Measurements from ENCODE around the gene MTMR11. TPM values are rescaled to one million over a fixed set of nuclear protein-coding genes. Genes with fewer than 3 reads are reported as not detected.

Gene MTMR11
- total and polyA plus RNA-seq, 2 donors (not counting 1 experiment from before 2014, with no cell fraction given) = 0.91 TPM; not detected in 1

DNA sequence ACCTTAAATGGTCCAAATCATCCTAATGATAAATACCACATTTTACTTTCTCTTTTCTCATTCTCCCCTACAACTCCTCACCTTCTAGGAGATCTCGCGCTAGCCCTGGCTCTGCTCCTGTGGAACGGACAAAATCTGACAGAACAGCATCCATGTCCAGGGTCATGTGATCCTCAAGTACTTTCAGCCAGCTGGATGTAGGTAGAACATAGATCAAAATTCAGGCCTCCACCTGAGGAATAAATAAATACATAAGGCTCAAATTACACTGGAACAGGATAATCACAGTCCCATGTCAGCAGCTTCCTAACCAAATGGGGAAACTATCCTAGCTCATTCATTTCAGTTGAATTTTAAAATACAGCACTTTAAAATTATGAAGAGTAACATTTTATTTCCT lies 40.7 kb upstream of the MTMR11 start:
- no peak for ATAC-seq (ENCODE audit: low read depth)
- WGBS (ENCODE audit: insufficient coverage) = 93% methylated on average over 3 of the region's 3 CpGs
- Histone ChIP-seq H4K20me1 (ENCODE audit: control insufficient read depth, insufficient read depth, low read length, poor library complexity, severe bottlenecking) (no peaks in the 10 kb centered on the region), H3K27ac (ENCODE audit: low read length in 2 of 2) (no peak overlapping the region), H3K9me3 (ENCODE audit: control extremely low read depth in 1 of 3, control insufficient read depth in 2 of 3, insufficient read depth in 1 of 3, low read length in 2 of 3) (no peaks in the 10 kb centered on the region), H3K36me3 (replicated peaks in 1 of 2; ENCODE audit: control extremely low read depth in 1 of 2, control insufficient read depth in 1 of 2, extremely low read depth in 1 of 2, insufficient read depth in 2 of 2, low read length in 1 of 2) (no peaks in the 10 kb centered on the region), H3K4me2 (replicated peaks; ENCODE audit: low read depth, low read length, poor library complexity, severe bottlenecking) (no peak overlapping the region), H3K4me1 (ENCODE audit: control insufficient read depth in 2 of 2, insufficient read depth in 2 of 2, low read length in 2 of 2) (no peaks in the 10 kb centered on the region), H3K79me2 (ENCODE audit: control insufficient read depth, insufficient read depth, low read length) (no peaks in the 10 kb centered on the region), H2AFZ (ENCODE audit: insufficient read depth, low read depth, low read length, poor library complexity, severe bottlenecking) (no peak overlapping the region), H3K27me3 (replicated peaks in 1 of 4; ENCODE audit: control extremely low read depth in 1 of 4, control insufficient read depth in 3 of 4, insufficient read depth in 4 of 4, low read length in 3 of 4) (no peaks in the 10 kb centered on the region), H3K4me3 (ENCODE audit: control extremely low read depth in 1 of 5, extremely low read depth in 1 of 5, insufficient read depth in 1 of 5, low read depth in 2 of 5, low read length in 4 of 5) (no peak overlapping the region), H3K9ac (ENCODE audit: low read length) (no peak overlapping the region)
- no peak for DNase-seq
- TF ChIP-seq, protein P1, sequence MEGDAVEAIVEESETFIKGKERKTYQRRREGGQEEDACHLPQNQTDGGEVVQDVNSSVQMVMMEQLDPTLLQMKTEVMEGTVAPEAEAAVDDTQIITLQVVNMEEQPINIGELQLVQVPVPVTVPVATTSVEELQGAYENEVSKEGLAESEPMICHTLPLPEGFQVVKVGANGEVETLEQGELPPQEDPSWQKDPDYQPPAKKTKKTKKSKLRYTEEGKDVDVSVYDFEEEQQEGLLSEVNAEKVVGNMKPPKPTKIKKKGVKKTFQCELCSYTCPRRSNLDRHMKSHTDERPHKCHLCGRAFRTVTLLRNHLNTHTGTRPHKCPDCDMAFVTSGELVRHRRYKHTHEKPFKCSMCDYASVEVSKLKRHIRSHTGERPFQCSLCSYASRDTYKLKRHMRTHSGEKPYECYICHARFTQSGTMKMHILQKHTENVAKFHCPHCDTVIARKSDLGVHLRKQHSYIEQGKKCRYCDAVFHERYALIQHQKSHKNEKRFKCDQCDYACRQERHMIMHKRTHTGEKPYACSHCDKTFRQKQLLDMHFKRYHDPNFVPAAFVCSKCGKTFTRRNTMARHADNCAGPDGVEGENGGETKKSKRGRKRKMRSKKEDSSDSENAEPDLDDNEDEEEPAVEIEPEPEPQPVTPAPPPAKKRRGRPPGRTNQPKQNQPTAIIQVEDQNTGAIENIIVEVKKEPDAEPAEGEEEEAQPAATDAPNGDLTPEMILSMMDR (IDR thresholded peaks at IDR 0.05) = no peak
- no peak for TF ChIP-seq EZH2 (IDR thresholded peaks at IDR 0.05; ENCODE audit: borderline replicate concordance, insufficient read depth, low read depth, low read length, poor library complexity, severe bottlenecking)
- ChIA-PET CTCF (no interaction called here), POLR2A (no interaction called here)
- H3K9me3 Mint-ChIP-seq (ENCODE audit: insufficient read depth) = no peaks in the 10 kb centered on the region
- no peak overlapping the region for H3K27ac Mint-ChIP-seq
- intact Hi-C loops (cut with micrococcal nuclease) = no loop called here
- no peak overlapping the region for H3K4me3 Mint-ChIP-seq
- H3K4me1 Mint-ChIP-seq = peaks cover 5% of the 10 kb centered on the region
- peaks cover 14% of the 10 kb centered on the region for H3K27me3 Mint-ChIP-seq

DNA sequence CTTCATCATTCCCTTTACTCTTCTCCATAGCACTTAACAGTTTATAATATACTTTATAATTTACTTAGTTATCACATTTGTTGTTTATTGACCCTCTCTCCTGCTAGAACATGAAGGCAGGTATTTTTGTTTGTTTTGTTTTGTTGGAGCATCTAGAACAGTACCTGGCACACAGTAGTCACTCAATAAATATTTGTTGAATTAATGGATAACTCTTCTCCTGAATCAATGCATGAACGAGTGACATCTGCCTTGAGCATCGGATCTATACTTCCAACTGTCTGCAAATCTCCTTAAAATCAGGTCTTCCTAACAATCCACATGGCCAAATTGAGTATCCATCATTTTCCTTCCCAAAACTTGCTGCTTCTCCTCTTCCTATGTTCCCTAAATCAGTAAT lies 35.9 kb upstream of the MTMR11 start:
- H3K9me3 Mint-ChIP-seq (ENCODE audit: insufficient read depth) = no peaks in the 10 kb centered on the region
- Histone ChIP-seq H3K9me3 (ENCODE audit: control extremely low read depth in 1 of 3, control insufficient read depth in 2 of 3, insufficient read depth in 1 of 3, low read length in 2 of 3) (no peaks in the 10 kb centered on the region), H3K27me3 (replicated peaks in 1 of 4; ENCODE audit: control extremely low read depth in 1 of 4, control insufficient read depth in 3 of 4, insufficient read depth in 4 of 4, low read length in 3 of 4) (no peaks in the 10 kb centered on the region), H3K36me3 (replicated peaks in 1 of 2; ENCODE audit: control extremely low read depth in 1 of 2, control insufficient read depth in 1 of 2, extremely low read depth in 1 of 2, insufficient read depth in 2 of 2, low read length in 1 of 2) (no peaks in the 10 kb centered on the region), H3K9ac (ENCODE audit: low read length) (no peak overlapping the region), H3K4me1 (ENCODE audit: control insufficient read depth in 2 of 2, insufficient read depth in 2 of 2, low read length in 2 of 2) (no peaks in the 10 kb centered on the region), H4K20me1 (ENCODE audit: control insufficient read depth, insufficient read depth, low read length, poor library complexity, severe bottlenecking) (no peaks in the 10 kb centered on the region), H3K4me3 (ENCODE audit: control extremely low read depth in 1 of 5, extremely low read depth in 1 of 5, insufficient read depth in 1 of 5, low read depth in 2 of 5, low read length in 4 of 5) (no peak overlapping the region), H3K4me2 (replicated peaks; ENCODE audit: low read depth, low read length, poor library complexity, severe bottlenecking) (no peak overlapping the region), H3K79me2 (ENCODE audit: control insufficient read depth, insufficient read depth, low read length) (no peaks in the 10 kb centered on the region), H3K27ac (ENCODE audit: low read length in 2 of 2) (no peak overlapping the region), H2AFZ (ENCODE audit: insufficient read depth, low read depth, low read length, poor library complexity, severe bottlenecking) (no peak overlapping the region)
- no peak overlapping the region for H3K4me3 Mint-ChIP-seq
- intact Hi-C loops (cut with micrococcal nuclease) = no loop called here
- no peak overlapping the region for H3K27ac Mint-ChIP-seq
- no peak for TF ChIP-seq EZH2 (IDR thresholded peaks at IDR 0.05; ENCODE audit: borderline replicate concordance, insufficient read depth, low read depth, low read length, poor library complexity, severe bottlenecking)
- TF ChIP-seq, protein P1 (IDR thresholded peaks at IDR 0.05) = no peak
- ATAC-seq (ENCODE audit: low read depth) (no peak), DNase-seq (no peak)
- WGBS (ENCODE audit: insufficient coverage) = 100% methylated on average over 2 of the region's 2 CpGs
- ChIA-PET POLR2A (no interaction called here), CTCF (interaction anchor here (1.2 kb wide), 1 partner anchor 10 kb away, joined by 6 read pairs; no protein-coding TSS in a partner anchor)
- peaks cover 3% of the 10 kb centered on the region for H3K4me1 Mint-ChIP-seq
- no peaks in the 10 kb centered on the region for H3K27me3 Mint-ChIP-seq
